SKM-1 treated with dmso at 0.1 percent for 144 hours (cell line): Measurements from ENCODE around the gene OR14J1.
"Not testable (repeated sequence)": the region's sequence is repeated elsewhere in the genome, so short reads cannot be mapped to it uniquely, and the experiment has no call there.

Experiments
- DNase-seq: peaks from one replicate; lab custom pipeline; 2025; ENCODE audit not compliant: unreplicated experiment; lab: John Stamatoyannopoulos, UW

Gene OR14J1, protein sequence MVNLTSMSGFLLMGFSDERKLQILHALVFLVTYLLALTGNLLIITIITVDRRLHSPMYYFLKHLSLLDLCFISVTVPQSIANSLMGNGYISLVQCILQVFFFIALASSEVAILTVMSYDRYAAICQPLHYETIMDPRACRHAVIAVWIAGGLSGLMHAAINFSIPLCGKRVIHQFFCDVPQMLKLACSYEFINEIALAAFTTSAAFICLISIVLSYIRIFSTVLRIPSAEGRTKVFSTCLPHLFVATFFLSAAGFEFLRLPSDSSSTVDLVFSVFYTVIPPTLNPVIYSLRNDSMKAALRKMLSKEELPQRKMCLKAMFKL

GRCh38 chr6:29301316-29301715 is at the start of gene OR14J1:
OR14J1 (plus strand) TSS chr6:29301701; CDS start chr6:29306690, 4,989 bp downstream.
- DNase-seq, result no peak

DNA sequence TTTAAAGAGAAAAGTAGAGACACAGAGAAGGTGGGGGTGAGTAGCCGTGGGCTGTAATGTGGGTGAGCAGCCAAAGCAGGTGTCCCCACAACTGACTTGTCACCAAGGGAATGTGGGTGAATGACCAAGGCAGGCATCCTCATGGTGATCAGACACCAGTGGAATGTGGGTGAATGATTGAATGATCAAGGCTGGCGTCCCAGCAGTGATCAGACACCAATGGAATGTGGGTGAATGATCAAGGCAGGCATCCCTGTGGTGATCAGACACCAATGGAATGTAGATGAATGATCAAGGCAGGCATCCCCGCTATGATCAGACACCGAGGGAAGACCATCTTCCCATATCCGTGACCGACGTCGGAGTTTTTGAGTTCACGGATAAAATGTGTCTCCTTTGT is 49.8 kb upstream of the OR14J1 start:
- DNase-seq, result no peak

- DNase-seq, result no peak
Measured at GRCh38 chr6:29255530-29255929, 46.0 kb upstream of the OR14J1 start.

- DNase-seq, result no peak
Measured at GRCh38 chr6:29259721-29260120, 41.8 kb upstream of the OR14J1 start.

DNA sequence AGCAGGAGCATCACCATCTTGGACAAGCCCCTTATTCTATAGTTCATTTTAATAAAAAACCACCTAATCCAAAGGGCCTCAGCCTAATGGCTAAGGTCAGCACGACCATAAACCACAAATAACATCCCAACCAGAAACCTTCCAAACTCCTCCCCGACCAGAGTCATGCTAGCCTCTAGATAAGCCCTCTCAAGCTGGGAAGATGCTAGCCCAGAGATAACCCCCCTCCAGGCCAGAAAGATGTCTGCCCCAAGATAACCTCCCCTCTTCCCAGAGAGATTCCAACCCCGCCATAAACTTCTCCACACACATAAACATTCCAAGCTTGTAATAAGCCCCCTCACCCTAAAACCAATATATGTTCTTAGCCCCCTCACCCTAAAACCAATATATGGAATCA is 38.5 kb upstream of the OR14J1 start:
- no peak for DNase-seq

DNA sequence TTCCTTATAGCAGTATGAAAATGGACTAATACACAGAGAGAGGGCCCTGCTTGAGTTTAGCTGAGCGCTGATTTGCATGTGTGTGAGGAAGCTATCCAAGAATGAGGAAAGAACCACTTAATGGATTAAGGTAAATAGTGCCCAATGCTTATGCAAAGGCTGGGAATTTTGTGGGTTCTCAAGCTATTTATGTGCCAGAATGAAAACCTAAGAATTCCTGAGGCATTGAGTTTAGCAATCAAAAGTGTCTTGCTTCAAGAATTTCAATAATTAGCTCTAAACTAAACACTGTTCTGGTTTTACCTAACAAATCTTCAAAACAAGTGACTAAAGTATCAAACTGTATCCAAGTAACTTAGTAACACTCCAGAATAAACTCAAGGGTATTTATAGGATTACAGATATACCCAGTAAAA is 7.0 kb upstream of the OR14J1 start:
- no peak for DNase-seq

DNA sequence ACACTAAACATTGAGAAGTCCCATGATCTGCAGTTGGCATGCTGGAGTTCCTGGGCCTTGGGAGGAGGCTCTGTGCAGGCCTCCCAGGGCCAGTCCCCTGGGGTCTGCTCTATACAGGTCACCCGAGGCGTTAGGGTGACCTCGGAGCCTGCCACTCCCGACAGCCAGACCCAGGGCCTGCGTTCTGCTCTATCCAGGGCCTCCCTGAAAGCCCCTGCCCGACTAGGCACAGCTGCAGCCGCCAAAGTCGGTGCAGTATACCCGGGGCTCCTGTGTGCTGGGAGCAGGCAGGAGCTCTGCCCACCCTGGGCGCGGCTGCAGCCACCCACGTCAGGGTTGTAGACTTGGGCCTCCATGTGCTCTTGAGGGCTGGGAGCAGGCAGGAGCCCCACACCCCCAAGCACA is 6.3 kb upstream of the OR14J1 start:
- no peak for DNase-seq

GRCh38 chr6:29295623-29296022 is 5.9 kb upstream of the OR14J1 start:
- DNase-seq, result no peak

GRCh38 chr6:29319931-29320330 is 18.4 kb downstream of the OR14J1 start:
- DNase-seq, result no peak

- not testable (repeated sequence) for DNase-seq
Measured at GRCh38 chr6:29323332-29323731, 21.8 kb downstream of the OR14J1 start.

GRCh38 chr6:29325777-29326176 is 24.3 kb downstream of the OR14J1 start:
- no peak for DNase-seq

DNA sequence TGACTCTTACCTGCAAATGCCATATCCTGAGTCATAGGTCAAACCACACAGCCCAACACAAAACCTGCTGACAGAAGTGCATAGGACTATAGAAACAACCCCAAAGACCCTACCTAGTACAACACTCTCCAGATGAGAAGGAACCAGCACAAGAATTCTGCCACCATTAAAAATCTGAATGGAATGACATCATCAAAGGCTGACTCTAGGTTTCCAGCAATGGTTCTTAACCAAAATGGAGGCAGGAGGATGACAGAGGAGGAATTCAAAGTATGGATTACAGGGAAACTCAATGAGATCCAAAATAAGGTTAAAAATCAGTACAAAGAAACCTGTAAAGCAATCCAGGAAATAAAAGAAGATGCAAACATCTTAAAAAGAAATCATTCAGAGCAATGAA is 31.2 kb downstream of the OR14J1 start:
- no peak for DNase-seq

- no peak for DNase-seq
Measured at GRCh38 chr6:29336269-29336668, 34.8 kb downstream of the OR14J1 start.

DNA sequence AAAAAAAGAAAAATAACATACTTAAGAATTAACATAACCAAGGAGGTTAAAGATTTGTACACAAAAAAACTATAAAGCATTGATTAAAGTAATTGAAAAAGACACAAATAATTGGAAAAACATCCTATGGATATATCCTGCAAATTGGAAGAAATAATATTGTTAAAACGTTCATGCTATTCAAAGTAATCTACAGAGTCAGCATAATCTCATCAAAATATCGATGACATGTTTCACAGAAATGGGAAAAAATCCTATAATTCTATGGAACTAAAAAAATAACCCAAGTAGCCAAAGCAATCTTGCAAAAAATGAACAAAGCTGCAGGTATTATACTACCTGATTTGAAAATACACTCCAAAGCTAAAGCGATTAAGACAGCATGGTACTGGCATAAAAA is 43.9 kb downstream of the OR14J1 start:
- DNase-seq, result no peak

DNA sequence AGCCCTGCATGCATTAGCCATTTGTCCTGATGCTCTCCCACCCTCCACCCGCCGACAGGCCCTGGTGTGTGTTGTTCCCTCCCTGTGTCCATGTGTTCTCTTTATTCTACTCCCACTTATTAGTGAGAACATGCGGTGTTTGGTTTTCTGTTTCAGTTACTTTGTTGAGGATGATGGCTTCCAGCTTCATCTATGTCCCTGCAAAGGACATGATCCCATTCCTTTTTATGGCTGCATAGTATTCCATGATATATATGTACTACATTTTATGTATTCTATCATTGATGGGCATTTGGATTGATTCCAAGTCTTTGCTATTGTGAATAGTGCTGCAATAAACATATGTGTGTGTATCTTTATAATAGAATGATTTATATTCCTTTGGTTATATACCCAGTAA is 47.8 kb downstream of the OR14J1 start:
- not testable (repeated sequence) for DNase-seq

DNA sequence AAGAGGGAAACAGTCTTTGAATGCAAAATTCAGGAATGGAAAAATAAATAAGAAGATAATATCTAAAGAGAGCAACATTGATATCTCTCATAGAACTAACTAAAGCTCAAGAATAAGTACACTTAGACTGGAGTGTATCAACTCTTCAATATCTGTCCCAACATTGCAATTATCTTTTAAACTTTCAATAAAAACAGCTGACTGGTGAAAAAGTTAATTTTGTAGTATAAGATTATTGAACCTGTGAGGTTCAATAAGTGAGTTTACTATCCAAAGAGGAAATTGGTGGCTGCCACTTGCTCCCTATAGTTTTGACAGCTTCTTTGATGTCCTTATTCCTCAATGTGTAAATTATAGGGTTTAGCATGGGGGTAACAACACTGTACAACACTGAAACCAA is 53.5 kb downstream of the OR14J1 start:
- no peak for DNase-seq

GRCh38 chr6:29355603-29356002 is 54.1 kb downstream of the OR14J1 start:
- DNase-seq, result no peak
